GM04504 (cell line): Measurements from ENCODE around the gene CIITA.

ENCODE experiments used
- DNase-seq: peaks from one replicate; pipeline ENCODE4 v3.0.0-alpha.2; 2012; ENCODE audit warnings: low read depth

CIITA gene

DNA sequence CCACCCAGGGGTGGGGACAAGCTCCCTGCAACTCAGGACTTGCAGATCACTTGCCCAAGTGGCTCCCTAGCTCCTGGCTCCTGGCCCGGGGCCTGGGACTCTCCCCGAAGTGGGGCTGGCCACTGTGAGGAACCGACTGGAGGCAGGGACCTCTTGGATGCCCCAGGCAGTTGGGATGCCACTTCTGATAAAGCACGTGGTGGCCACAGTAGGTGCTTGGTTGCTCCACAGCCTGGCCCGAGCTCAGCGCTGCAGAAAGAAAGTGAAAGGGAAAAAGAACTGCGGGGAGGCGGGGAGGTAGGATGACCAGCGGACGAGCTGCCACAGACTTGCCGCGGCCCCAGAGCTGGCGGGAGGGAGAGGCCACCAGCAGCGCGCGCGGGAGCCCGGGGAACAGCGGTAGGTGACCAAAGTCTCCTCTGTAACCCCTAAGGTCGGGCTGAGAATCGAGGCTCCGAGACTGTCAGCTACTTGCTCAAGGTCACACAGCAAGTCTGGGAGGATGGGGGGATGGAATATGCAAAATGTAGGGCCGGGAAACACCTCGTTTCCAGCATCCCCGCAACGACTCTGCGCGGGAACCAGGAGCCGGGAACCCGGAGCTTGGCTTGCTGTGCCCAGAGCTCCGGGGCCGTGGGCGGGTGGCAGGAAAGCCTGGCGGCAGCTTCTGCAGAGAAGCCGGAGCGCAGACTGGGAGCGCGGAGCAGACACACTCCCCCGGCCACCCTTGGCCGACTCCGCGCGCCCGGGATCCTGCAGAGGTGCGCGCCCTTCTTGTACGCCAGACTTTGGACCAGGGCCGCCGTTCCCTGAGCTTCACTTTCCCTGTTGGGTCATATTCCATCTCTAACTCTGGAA, 1.9 kb downstream of the CIITA start:
- peak; percentile 13 for DNase-seq

DNA sequence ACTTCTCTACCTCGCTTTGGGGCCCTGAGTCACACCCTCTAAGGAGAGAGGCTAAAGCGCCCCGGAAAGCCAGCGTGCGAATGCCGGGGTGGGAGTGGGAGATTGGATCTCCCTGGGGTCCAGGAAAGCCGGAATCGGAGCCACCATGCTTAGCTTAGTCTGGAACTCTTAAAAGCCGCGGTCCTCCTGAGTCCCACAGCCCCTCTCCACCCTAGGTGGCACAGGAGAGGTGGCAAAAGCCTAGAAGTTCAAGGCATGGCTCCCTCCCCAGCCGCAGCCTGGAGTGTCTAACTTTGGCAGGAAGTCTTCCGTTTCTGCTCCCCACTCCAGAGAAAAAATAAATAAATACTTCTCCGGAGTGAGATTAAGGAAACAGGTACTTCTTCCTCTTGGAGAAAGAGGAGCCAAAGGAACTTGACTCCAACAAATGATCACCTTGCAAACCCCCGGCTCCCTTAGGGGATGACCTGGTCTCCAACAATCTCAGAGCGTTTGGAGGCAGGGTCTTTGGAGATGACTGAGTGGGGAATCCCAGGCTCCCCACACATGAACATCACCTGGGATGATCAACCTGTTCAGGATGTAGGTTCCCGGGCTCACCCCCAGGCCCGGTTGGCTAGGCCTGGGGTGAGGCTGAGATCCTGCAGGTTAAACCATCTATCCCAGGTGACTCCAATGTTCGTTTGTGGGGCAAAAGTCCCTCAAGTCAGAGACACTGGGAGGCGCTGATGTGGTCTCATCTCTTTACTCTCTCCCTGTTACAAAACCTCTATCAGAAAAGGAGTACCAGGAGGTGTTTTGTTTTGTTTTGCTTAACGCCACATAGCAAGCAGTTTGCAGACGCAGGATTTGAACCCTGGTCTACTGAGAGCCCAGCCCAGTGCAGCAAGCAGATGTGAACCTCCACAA, 2.9 kb downstream of the CIITA start:
- DNase-seq: no peak

DNA sequence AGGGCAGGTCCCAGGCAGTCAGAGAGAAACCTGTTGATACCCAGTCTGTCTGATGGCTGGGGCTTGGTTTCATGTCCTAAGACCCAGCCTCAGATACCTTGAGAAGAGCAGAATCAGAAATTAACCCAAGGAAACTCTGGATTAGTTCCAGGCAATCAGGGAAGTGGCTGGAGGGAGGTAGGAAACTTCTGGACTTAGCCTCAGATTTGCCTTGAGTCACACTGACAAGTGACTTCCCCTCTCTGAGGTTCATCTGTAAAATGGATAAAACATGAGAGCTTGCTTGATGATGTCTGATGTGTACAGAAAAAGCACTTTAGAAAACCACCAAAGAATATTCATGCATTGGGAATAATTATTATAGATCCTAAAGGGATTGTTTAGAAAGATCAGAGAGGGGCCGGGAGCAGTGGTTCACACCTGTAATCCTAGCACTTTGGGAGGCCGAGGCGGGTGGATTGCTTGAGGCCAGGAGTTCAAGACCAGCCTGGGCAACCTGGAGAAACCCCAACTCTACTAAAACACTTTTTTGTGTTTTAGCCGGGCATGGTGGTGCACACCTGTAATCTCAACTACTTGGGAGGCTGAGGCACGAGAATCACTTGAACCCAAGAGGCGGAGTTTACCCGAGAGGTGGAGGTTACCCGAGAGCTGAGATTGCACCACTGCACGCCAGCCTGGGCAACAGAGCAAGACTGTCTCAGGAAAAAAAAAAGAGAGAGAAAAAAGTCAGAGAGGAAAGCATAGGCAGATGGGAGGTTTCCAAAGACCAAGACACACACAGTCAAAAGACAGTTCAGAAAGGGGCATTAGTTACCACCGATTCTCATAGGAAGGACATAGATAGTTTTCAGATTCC, 3.8 kb downstream of the CIITA start:
- no peak for DNase-seq

- DNase-seq: no peak
These were observed 4.6 kb downstream of the CIITA start for GRCh38 chr16:10881479-10882030.

DNA sequence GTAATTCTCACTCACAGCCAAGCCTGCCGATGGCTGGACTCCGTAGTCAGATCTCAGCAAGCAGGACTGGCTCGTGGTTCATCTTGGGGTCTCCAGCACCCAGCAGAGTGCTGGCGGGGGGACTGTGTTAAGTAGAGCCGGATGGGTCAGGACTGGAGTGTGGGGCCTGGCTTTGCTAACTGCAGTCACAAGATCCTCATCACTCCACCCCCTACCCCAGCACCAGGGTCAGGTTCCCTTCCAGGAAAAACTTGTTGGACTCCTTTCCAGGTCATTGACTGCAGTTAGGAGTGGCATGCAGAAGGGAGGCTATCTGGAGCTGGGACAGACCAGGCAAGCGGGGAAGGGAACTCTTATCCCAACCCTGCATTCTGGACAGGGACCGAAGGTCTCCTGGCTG, 6.0 kb downstream of the CIITA start:
- no peak for DNase-seq

- DNase-seq: no peak
These were observed 8.2 kb downstream of the CIITA start for GRCh38 chr16:10885246-10885645.

- DNase-seq: no peak
These were observed 11.4 kb downstream of the CIITA start for GRCh38 chr16:10888320-10888937.

DNA sequence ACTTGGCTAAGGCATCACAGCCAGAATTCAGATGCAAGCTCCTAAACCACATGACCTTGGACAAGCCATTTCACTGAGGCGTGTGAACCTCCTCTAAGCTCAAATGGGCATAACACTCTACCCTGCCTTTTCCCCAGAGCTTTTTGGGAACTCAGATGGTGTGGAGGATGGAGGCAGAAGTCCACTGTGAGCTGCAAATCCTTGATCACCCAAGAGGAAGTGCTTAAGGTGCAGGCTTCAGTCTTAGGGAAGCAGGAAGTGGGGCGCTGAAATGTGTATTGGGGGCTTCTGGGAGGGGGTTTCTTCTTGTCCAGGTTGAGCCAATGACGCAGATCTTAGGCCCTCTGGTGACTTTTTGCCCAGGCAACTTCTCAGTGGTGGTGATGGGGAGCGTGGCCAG, 12.9 kb downstream of the CIITA start:
- no peak for DNase-seq

GRCh38 chr16:10892782-10893318, 15.8 kb downstream of the CIITA start:
- no peak for DNase-seq

GRCh38 chr16:10895053-10895946, 18.3 kb downstream of the CIITA start:
- no peak for DNase-seq

DNA sequence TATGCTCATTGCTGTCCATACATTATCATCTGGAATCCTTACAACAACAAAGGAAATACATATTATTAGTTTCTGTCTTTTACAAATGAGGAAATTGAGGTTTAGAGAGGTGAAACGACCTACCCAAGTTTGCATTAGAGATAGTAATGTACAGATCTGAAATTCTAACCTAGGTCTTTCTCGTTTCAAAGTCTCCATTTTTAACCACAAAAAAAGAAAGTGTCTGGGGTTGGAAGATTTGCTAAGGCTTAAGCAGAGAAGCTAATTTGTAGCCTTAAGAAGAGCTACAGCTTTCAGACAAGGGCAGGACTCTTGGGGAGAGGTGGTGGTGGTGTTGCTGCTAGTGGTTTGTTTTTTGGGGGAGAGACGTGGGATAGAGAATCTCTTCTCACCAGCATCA, 19.2 kb downstream of the CIITA start:
- no peak for DNase-seq

- DNase-seq: no peak
These were observed 19.7 kb downstream of the CIITA start for GRCh38 chr16:10896723-10897122.

- no peak for DNase-seq
These were observed 20.1 kb downstream of the CIITA start for GRCh38 chr16:10897134-10897533.

DNA sequence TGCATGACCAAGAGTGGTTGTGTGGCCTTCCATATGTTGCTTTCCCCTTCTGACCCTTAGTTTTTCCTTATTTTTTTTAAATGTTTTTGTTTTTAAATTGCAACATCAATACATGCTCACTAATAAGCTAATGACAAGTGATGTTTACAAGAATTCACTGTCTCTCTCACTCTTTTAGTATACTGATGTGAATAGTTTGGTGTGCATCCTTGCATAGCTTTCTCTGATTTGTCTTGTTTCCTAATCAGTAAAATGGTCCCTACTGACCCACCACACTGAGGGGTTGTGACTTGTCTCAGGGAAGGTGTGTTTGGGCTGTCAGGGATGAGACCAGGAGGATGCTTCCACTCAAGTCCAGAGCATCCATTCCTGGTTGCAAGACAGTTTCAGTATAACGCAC, 26.0 kb downstream of the CIITA start:
- DNase-seq: no peak

GRCh38 chr16:10906482-10906881, 29.5 kb downstream of the CIITA start:
- DNase-seq: no peak

DNA sequence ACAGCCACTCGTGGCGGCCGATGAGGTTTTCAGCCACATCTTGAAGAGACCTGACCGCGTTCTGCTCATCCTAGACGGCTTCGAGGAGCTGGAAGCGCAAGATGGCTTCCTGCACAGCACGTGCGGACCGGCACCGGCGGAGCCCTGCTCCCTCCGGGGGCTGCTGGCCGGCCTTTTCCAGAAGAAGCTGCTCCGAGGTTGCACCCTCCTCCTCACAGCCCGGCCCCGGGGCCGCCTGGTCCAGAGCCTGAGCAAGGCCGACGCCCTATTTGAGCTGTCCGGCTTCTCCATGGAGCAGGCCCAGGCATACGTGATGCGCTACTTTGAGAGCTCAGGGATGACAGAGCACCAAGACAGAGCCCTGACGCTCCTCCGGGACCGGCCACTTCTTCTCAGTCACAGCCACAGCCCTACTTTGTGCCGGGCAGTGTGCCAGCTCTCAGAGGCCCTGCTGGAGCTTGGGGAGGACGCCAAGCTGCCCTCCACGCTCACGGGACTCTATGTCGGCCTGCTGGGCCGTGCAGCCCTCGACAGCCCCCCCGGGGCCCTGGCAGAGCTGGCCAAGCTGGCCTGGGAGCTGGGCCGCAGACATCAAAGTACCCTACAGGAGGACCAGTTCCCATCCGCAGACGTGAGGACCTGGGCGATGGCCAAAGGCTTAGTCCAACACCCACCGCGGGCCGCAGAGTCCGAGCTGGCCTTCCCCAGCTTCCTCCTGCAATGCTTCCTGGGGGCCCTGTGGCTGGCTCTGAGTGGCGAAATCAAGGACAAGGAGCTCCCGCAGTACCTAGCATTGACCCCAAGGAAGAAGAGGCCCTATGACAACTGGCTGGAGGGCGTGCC, 30.1 kb downstream of the CIITA start:
- DNase-seq: no peak

DNA sequence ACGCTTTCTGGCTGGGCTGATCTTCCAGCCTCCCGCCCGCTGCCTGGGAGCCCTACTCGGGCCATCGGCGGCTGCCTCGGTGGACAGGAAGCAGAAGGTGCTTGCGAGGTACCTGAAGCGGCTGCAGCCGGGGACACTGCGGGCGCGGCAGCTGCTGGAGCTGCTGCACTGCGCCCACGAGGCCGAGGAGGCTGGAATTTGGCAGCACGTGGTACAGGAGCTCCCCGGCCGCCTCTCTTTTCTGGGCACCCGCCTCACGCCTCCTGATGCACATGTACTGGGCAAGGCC, 30.7 kb downstream of the CIITA start:
- no peak for DNase-seq

- no peak for DNase-seq
These were observed 34.3 kb downstream of the CIITA start for GRCh38 chr16:10911267-10911666.

DNA sequence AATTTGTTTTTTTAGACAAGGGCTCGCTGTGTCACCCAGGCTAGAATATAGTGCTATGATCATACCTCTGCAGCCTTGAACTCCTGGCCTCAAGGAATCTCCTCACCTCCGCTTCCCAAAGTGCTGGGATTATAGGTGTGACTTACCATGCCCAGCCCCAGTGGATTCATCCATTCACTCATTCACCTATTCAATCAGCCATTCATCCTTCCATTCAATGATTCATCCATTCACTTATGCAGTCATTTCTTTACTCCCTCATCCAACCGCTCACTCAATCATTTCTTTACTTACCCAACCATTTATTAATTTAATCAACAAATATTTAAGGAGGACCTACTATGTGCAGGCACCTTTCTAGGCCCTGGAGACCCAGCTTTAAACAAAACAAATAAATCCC, 39.5 kb downstream of the CIITA start:
- no peak for DNase-seq
